Adrenal gland (tissue), 12 donors: ENCODE data around the gene KLHL13. TPM values are rescaled to one million over a fixed set of nuclear protein-coding genes. Genes with fewer than 3 reads are reported as not detected.

ENCODE experiments used
- DNase-seq, 7 donors: peaks; one replicate each; pipeline ENCODE4 v3.0.0-alpha.2; 2019 to 2020
- H3K27ac ChIP-seq, 5 donors: fragments of 200-600 bp; sonication (generic) in 4 of 5; 1 replicate in 3 of 5; 2 replicates in 2 of 5; pipeline versions ENCODE4 v1.5.1 to v1.8.0; 2016 to 2020; ENCODE audit warnings: mild to moderate bottlenecking in 1 of 5
- H3K27me3 ChIP-seq: fragments of 200-600 bp; 2 replicates; pipeline ENCODE4 v1.8.0; 2021
- H3K36me3 ChIP-seq, 2 donors: fragments of 200-600 bp; replicated peaks in 1 of 2; 1 replicate in 1 of 2; 2 replicates in 1 of 2; pipeline versions ENCODE4 v1.5.1 to v1.8.0; 2018 to 2022
- H3K4me1 ChIP-seq, 2 donors: fragments of 200-600 bp; replicated peaks in 1 of 2; 1 replicate in 1 of 2; 2 replicates in 1 of 2; pipeline versions ENCODE4 v1.5.1 to v1.8.0; 2018 to 2021
- H3K4me3 ChIP-seq, 4 donors: fragments of 200-600 bp; sonication (generic) in 3 of 4; one replicate each; pipeline ENCODE4 v1.5.1; 2016 to 2018
- H3K9me3 ChIP-seq, 3 donors: fragments of 200-600 bp; sonication (generic) in 1 of 3; replicated peaks in 1 of 3; 1 replicate in 2 of 3; 2 replicates in 1 of 3; pipeline versions ENCODE4 v1.5.1 to v1.8.0; 2016 to 2021
- CTCF ChIP-seq, 6 experiments: fragments of 450-650 bp in 4 of 6; fragments of 200-600 bp in 2 of 6; sonication (generic) in 1 of 6; IDR thresholded peaks; 1 replicate in 5 of 6; 2 replicates in 1 of 6; pipeline versions ENCODE4 v1.5.1 to v1.8.0; 2016 to 2021; ENCODE audit warnings: antibody characterized with exemption in 6 of 6, mild to moderate bottlenecking in 2 of 6, moderate library complexity in 1 of 6
- POLR2A ChIP-seq, 2 donors: fragments of 450-650 bp; IDR thresholded peaks; one replicate each; pipeline ENCODE4 v1.6.1; 2017; ENCODE audit warnings: antibody characterized with exemption in 2 of 2, mild to moderate bottlenecking in 2 of 2, moderate library complexity in 1 of 2
- WGBS, 4 donors: extraction: QIAGEN DNeasy Blood & Tissue Kit in 2 of 4; methylation state at CpG; one replicate each; pipeline versions ENCODE4 v1.1.5 to v1.1.7; 2013 to 2017; 5-methylcytosine and 5-hydroxymethylcytosine counted together
- intact Hi-C, 2 donors: fragments of 100-400 bp; cut with DNase I; formaldehyde crosslinking; loops; one replicate each; pipeline versions ENCODE4 v1.14.1 to v1.15.0; 2022 to 2023
- polyA plus RNA-seq, 3 donors: library from polyadenylated mRNA; stranded (reverse); fragments of 200-250 nt in 2 of 3; fragments of 350-450 nt in 1 of 3; fragmentation: Illumina TruSeq in 1 of 3; extraction: RNeasy Lipid Tissue Mini Kit (QIAGEN cat#74804) in 1 of 3; gene quantifications; one replicate each; pipeline ENCODE4 v1.2.3, GENCODE V29; 2013 to 2014
- small RNA-seq, 2 donors: library from RNA; depleted of rRNA; stranded (forward); fragments of <200 nt; gene quantifications; one replicate each; pipeline ENCODE3, GENCODE V24; 2016
- total RNA-seq, 9 donors: library from RNA; depleted of rRNA in 4 of 9; stranded (reverse); fragments of >200 nt in 4 of 9; fragments of 120-200 nt in 1 of 9; fragmentation: NEBNext Ultra II Directional in 1 of 9; extraction: Animal tissue kit (Norgen Biotek cat#: 25700) in 1 of 9; gene quantifications; one replicate each; pipeline versions ENCODE4 v1.1.0 to v1.2.4, GENCODE V29; 2013 to 2023
- donor health status: healthy with polysubstance abuse.
- donor health status: Bipolar disorder and iron deficiency.
- donor health status: DM: yes; HTN: yes; CAD: no.
- donor health status: DM: no; HTN: no; CAD: no.
- donor health status: DM: no; HTN: no; CAD: no.
- donor health status: DM: yes; HTN: yes; CAD: no.

Gene KLHL13
- total and polyA plus RNA-seq, 12 donors: 2.9 to 55.9 (median 8.4) TPM

GRCh38 chrX:117854806-117855205, 261.8 kb downstream of the KLHL13 start:
- intact Hi-C loops: no loop called here
- H3K27ac ChIP-seq: no peak overlapping the region
- H3K27me3 ChIP-seq: peaks cover 3% of the 10 kb centered on the region
- no peak overlapping the region for H3K4me3 ChIP-seq
- H3K9me3 ChIP-seq: no peaks in the 10 kb centered on the region
- no peak for DNase-seq
- no peaks in the 10 kb centered on the region for H3K36me3 ChIP-seq
- WGBS, 4 donors: 33 to 76% (median 70%) methylated on average over 2 of the region's 2 CpGs
- no peaks in the 10 kb centered on the region for H3K4me1 ChIP-seq
- no peak for TF ChIP-seq CTCF (IDR thresholded peaks at IDR 0.05)
- no peak for TF ChIP-seq POLR2A (IDR thresholded peaks at IDR 0.05)

- no peak overlapping the region for H3K27ac ChIP-seq
- 77 to 86% (median 79%) methylated on average over 2 of the region's 2 CpGs for WGBS, 4 donors
- no peaks in the 10 kb centered on the region for H3K4me1 ChIP-seq
- H3K27me3 ChIP-seq: peaks cover 3% of the 10 kb centered on the region
- no peak for DNase-seq
- TF ChIP-seq POLR2A (IDR thresholded peaks at IDR 0.05): no peak
- TF ChIP-seq CTCF (IDR thresholded peaks at IDR 0.05): no peak
- H3K9me3 ChIP-seq: no peaks in the 10 kb centered on the region
- no peaks in the 10 kb centered on the region for H3K36me3 ChIP-seq
- intact Hi-C loops: no loop called here
- no peak overlapping the region for H3K4me3 ChIP-seq
These were observed 265.6 kb downstream of the KLHL13 start for GRCh38 chrX:117851025-117851424.

Small RNA genes lying within 50 kb of the gene (small RNA-seq; reads per million reads assigned to genes)
- 0 reads per million in 2 donors for gene RF00019
- 0 reads per million in 2 donors for gene TUBB4BP3

Other genes starting within 250 kb of the KLHL13 start
- 10 to 100 TPM in 8 of 9 donors, 1 to 10 TPM in 1; 10.0 to 25.9 (median 13.8) TPM for gene WDR44, start 229.3 kb upstream of the KLHL13 start, total RNA-seq
- gene WDR44, start 229.3 kb upstream of the KLHL13 start, polyA plus RNA-seq: 10 to 100 TPM in 1 of 3 donors, 1 to 10 TPM in 2; 2.2 to 16.9 (median 3.5) TPM